Erythroblast (primary cell): ENCODE results near the gene EYS.

ENCODE experiments used
- GATA1 ChIP-seq: IDR thresholded peaks from 2 replicates; pipeline ENCODE4 v1.6.1; 2011; ENCODE audit warnings: low read depth, mild to moderate bottlenecking, control low read depth, low read length, moderate library complexity
- POLR2A ChIP-seq: IDR thresholded peaks from 2 replicates; pipeline ENCODE4 v1.6.1; 2011; ENCODE audit warnings: mild to moderate bottlenecking, low read length

DNA sequence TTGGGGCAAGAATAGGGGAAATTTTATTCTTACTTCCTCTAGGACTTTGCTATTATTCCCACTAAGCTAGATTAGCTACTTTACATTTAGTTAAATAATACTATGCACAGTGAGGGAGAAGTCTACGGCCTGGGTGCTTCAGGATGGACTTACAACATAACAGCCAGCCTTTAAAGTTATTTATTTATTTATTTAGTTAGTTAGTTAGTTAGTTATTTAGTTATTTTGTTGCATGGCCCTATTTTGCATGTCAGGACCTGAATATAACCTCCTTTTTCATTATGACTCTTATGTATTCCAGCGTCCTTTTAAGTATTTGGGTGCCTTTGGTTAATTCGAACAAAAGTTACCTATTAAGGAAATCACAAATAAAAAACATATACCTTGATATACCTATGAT lies 238.7 kb downstream of the EYS start:
- TF ChIP-seq POLR2A = no peak
- TF ChIP-seq GATA1 = no peak
